GM18907 (cell line): ENCODE results near the gene VARS1.
A peak's percentile ranks its signal among the peaks of the same experiment; 100 is the strongest.
"Not testable (repeated sequence)": the region's sequence is repeated elsewhere in the genome, so short reads cannot be mapped to it uniquely, and the experiment has no call there.

Experiments
- ATAC-seq: cut with Tn5 transposase; IDR thresholded peaks from one replicate; pipeline ENCODE4 v1.9.1; 2021; ENCODE audit warnings: mild to moderate bottlenecking, moderate library complexity; ENCODE audit not compliant: unreplicated experiment

The VARS1 gene

GRCh38 chr6:31795616-31796298 is at the start of gene VARS1:
Gene VARS1, minus strand, starts transcription at chr6:31795752. Its CDS starts 535 bp downstream, at chr6:31795217.
- ATAC-seq: peak; percentile 68

DNA sequence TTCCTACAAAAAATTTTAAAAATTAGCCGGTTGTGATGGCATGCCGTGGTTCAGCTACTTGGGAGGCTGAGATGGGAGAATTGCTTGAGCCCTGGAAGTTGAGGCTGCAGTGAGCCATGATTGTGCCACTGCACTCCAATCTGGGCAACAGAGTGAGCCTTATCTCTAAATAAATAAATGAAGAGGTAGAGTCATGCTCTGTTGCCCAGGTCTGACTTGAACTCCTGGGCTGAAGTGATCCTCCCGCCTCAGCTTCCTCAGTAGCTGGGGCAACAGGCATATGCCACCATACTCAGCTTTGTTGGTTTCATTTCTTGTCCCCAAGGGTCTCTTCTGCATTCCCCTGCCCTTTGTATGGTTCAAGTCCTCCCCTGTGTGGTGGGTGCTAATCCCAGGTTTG is 49.0 kb upstream of the VARS1 start:
- no peak for ATAC-seq

DNA sequence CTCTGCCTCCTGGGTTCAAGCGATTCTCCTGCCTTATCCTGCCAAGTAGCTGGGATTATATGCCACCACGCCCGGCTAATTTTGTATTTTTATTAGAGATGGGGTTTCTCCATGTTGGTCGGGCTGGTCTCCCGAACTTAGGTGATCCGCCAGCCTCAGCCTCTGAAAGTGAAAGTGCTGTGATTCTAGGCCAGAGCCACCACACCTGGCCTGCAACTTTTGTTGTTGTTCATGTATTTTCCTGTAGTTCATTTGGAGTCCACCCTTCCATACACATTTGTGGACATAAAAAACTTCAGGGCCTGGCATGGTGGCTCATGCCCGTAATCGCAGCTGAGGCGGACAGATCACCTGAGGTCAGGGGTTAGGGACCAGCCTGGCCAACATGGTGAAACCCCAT is 46.5 kb upstream of the VARS1 start:
- ATAC-seq: no peak

DNA sequence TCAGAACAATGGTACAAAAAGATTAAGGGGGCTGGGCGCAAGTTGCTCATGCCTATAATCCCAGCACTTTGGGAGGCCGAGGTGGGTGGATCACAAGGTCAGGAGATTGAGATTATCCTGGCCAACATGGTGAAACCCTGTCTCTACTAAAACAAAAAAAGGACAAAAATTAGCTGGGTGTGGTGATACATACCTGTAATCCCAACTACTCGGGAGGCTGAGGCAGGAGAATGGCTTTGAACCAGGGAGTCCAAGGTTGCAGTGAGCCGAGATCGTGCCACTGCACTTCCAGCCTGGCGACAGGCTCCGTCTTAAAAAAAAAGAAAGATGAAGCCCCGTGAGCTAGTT is 44.2 kb upstream of the VARS1 start:
- not testable (repeated sequence) for ATAC-seq

DNA sequence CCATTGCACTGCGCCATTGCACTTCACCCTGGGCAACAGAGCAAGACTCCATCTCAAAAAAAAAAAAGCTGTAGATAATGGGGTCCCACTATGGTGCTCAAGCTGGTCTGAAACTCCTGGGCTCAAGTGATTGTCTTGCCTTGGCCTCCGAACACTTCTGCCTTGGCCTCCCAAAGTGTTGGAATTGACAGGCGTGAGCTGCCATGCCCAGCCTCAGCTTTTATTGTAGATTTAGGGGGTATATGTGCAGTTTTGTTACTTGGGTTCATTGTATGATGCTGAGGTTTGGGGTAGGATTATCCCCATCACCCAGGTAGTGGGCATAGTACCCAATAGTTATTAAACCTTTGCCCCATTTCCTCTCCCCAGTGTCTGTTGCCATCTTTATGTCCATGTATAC is 43.4 kb upstream of the VARS1 start:
- ATAC-seq: no peak

GRCh38 chr6:31838114-31838553 is 42.6 kb upstream of the VARS1 start:
- not testable (repeated sequence) for ATAC-seq

DNA sequence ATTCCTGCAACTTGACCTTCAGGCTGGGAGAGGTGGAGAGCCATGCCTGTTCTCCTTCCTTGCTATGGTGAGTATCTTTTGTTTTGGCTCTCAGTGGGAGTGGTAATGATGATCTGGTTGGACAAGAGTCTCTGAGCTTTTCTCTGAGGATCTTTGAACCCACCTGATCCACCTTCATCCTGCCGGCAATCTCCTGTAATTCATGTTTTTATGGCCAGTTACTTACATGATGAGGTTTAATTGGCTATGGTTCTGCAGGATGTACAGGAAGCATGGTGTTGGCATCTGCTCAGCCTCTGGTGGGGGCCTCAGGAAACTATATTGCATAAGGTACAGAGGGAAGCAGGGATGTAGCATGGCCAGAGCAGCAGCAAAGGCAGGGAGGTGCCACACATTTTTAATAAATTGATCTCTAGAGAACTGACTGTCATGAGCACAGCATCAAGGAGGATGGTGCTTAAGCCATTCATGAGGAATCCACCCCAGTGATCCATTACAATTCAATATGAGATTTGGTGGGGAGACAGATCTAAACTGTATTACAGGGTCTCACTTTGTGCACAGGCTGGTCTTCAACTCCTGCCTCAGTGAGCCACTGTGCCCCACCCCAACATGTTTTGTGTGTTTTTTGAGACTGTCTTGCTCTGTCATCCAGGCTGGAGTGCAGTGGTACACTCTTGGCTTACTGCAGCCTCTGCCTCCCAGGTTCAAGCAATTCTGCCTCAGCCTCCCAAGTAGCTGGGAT is 42.0 kb upstream of the VARS1 start:
- ATAC-seq: no peak

GRCh38 chr6:31836474-31837368 is 41.2 kb upstream of the VARS1 start:
- no peak for ATAC-seq

DNA sequence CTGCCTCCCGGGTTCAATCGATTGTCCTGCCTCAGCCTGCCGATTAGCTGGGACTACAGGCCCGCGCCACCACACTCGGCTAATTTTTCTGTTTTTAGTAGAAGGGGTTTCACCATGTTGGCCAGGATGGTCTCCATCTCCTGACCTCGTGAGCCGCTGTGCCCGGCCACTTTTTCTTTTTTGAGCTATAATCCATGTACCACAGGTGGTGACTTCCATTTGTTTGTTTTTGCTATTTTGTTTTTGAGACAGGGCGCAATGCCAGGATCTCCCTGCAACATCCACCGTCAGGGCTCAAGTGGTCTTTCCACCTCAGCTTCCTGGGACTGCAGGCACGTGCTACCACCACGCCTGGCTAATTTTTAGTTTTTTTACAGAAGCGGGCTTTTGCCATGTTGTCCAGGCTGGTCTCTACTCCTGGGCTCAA is 40.5 kb upstream of the VARS1 start:
- no peak for ATAC-seq

GRCh38 chr6:31834367-31835250 is 39.1 kb upstream of the VARS1 start:
- peak; percentile 46 for ATAC-seq

DNA sequence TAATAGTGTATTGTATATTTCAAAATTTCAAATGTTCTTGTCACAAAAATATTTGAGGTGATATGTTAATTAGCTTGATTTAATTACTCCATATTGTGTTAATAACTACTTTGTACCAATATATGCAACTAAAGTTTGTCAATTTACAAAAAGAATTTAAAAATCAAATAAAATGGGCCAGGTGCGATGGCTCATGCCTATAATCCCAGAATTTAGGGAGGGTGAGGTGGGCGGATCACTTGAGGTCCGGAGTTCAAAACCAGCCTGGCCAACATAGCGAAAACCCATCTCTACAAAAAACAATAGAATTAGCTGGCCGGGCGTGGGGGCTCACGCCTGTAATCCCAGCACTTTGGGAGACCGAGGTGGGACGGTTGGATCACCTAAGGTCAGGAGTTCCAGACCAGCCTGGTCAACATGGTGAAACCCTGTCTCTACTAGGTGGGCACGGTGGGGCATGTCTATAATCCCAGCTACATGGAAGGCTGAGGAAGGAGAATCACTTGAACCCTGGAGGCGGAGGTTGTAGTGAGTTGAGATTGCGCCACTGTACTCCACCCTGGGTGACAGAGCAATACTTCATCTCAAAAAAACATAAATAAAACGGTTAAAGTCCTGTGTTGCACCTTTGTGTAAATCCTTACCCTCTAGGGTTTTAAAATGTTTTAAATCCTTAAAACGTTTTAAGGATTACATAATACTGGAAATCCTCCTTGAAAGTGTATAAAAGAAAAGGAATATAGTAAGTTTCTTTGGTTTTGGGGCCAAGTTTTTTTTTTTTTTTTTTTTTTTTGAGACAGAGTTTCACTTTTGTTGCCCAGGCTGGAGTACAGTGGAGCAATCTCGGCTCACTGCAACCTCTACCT is 36.0 kb upstream of the VARS1 start:
- no peak for ATAC-seq

GRCh38 chr6:31830886-31831335 is 35.4 kb upstream of the VARS1 start:
- no peak for ATAC-seq

- ATAC-seq: no peak
These were observed 34.2 kb upstream of the VARS1 start for GRCh38 chr6:31829633-31830283.

DNA sequence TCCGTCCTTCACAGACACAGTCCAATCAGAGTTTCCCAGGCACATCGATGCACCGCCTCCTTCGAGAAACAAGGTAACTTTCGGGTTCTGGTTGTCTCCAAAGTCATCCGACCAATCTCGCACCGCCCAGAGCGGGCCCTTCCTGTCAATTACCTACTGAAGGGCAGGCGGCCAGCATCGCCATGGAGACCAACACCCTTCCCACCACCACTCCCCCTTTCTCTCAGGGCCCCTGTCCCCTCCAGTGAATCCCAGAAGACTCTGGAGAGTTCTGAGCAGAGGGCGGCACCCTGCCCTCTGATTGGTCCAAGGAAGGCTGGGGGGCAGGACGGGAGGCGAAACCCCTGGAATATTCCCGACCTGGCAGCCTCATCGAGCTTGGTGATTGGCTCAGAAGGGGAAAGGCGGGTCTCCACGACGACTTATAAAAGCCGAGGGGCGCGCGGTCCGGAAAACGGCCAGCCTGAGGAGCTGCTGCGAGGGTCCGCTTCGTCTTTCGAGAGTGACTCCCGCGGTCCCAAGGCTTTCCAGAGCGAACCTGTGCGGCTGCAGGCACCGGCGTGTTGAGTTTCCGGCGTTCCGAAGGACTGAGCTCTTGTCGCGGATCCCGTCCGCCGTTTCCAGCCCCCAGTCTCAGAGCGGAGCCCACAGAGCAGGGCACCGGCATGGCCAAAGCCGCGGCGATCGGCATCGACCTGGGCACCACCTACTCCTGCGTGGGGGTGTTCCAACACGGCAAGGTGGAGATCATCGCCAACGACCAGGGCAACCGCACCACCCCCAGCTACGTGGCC is 31.9 kb upstream of the VARS1 start, which contains the start of gene HSPA1B:
Gene HSPA1B (plus strand): TSS at position 453 of the 794 bp plus-strand sequence. CDS start 213 bp downstream, at position 666.
- ATAC-seq: peak; percentile 69

GRCh38 chr6:31826793-31827285 is 31.3 kb upstream of the VARS1 start:
- peak; percentile 14 for ATAC-seq

DNA sequence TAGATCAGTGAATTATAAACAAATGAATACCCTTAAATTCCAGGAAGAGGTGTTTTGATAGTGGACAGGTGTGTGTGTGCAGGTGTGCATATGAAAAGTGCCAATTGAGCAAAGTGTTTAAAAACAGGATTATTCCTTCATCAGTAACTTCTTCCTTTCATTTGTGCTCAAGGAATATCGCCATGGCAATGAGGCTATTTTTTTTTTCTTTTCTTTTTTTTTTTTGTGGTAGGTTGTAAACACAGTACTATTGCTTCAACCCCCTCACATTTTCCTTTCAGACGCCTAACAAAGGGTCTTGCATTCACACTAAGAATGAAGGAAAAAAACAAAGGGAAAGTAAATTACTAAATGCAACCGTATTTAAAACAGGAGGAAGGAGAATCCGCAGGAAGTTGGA is 30.0 kb upstream of the VARS1 start:
- ATAC-seq: no peak

GRCh38 chr6:31823592-31824196 is 28.1 kb upstream of the VARS1 start:
- not testable (repeated sequence) for ATAC-seq
